Lower lobe of right lung (tissue), 2 donors: ENCODE measurements around the gene RASA4. TPM values are rescaled to one million over a fixed set of nuclear protein-coding genes. Genes with fewer than 3 reads are reported as not detected.
"Not testable (repeated sequence)": the region's sequence is repeated elsewhere in the genome, so short reads cannot be mapped to it uniquely, and the experiment has no call there.

Experiments used
- ATAC-seq, 2 donors: fragments of 200-7000 bp; cut with Tn5 transposase; one replicate each; pipeline ENCODE4 v1.9.1; 2020 to 2022; ENCODE audit warnings: mild to moderate bottlenecking in 2 of 2, moderate library complexity in 2 of 2
- DNase-seq: peaks from one replicate; pipeline ENCODE4 v3.0.0-alpha.2; 2020
- H3K27ac ChIP-seq: fragments of 200-600 bp; one replicate; pipeline ENCODE4 v1.8.0; 2022
- H3K27me3 ChIP-seq: fragments of 200-600 bp; one replicate; pipeline ENCODE4 v1.8.0; 2022; ENCODE audit warnings: low read depth
- H3K36me3 ChIP-seq: fragments of 200-600 bp; one replicate; pipeline ENCODE4 v1.8.0; 2022; ENCODE audit warnings: mild to moderate bottlenecking
- H3K4me1 ChIP-seq: fragments of 200-600 bp; one replicate; pipeline ENCODE4 v1.8.0; 2022
- H3K4me3 ChIP-seq: fragments of 200-600 bp; one replicate; pipeline ENCODE4 v1.8.0; 2022; ENCODE audit warnings: mild to moderate bottlenecking
- H3K9me3 ChIP-seq: fragments of 200-600 bp; one replicate; pipeline ENCODE4 v1.8.0; 2022
- intact Hi-C: fragments of 100-400 bp; cut with DNase I; formaldehyde crosslinking; loops from one replicate; pipeline ENCODE4 v1.11.0; 2022
- long read RNA-seq: library from polyadenylated mRNA; unstranded; transcript quantifications from one replicate; pipeline ENCODE4 v2.0.0, GENCODE V29; 2021
- total RNA-seq: library from RNA; stranded (reverse); fragmentation: NEBNext Ultra II Directional; extraction: Animal tissue kit (Norgen Biotek cat#: 25700); gene quantifications from one replicate; pipeline ENCODE4 v1.2.1, GENCODE V29; 2021
- donor health status: DM: no; HTN: yes; CAD: no; lungs with severe emphysema.

The RASA4 gene
- total RNA-seq, result 47.1 TPM
- long read RNA-seq, full-length matches to known transcripts, result 6 of 20 reads
- long read RNA-seq, partial matches to known transcripts, result 9 of 20 reads
- long read RNA-seq, other reads (novel, unspliced or antisense), result 5 of 20 reads

DNA sequence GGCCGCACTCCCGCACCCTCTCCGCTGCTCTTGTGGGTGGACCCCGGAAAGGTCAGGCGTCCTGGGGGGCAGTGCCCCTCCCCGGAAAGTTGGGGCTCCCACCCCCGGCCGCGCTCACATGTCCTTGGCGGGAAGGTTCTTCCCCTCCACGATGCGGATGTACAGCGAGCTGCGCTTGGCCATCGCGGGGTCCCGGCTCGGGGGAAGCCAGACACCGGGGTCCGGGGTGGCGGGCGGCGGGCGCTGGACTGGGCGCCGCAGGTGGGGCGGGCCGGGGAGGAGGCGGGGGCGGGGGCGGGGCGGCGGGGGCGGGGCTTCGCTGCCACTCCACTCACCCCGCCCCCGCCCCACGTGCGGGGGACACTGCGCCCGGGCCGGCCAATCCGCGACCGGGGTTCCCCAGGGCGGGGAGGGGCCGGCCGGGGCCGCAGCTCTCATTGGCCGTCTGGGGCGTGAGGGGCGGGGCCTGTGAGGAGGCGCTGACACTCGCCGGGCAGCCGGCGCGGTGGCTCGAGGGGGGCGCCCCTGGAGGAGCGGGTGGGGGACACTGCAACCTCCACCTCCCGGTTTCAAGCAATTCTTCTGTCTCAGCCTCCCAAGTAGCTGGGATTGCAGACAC lies at the start of gene RASA4:
TSS of gene RASA4 (minus strand) at position 250 of the 619 bp plus-strand sequence. CDS start at position 183, 67 bp downstream.
- H3K27me3 ChIP-seq, H3K36me3 ChIP-seq, H3K9me3 ChIP-seq, intact Hi-C loops, H3K4me1 ChIP-seq, H3K27ac ChIP-seq: not testable (repeated sequence)
- DNase-seq, result peak; percentile 77
- peak; percentile 95 to 97 for ATAC-seq
- peak within 1 kb of the TSS; percentile 49 for H3K4me3 ChIP-seq

DNA sequence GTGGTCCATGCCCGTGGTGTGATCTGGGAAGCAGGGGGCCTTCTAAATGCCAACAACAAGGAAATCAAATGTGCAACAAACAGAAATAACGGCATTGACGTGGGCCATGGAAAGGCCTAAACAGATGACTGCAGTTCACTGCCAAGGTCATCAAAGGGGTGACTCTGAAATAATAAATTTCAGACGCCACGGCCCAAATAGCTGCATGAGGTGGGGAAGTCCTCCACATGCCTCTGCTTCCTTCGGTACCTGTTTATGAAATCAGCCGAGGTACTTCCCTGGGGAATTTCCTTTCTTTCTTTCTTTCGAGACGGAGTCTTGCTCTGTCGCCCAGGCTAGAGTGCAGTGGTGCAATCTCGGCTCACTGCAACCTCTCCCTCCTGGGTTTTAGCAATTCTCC lies 48.2 kb upstream of the RASA4 start:
- not testable (repeated sequence) for H3K27me3 ChIP-seq

DNA sequence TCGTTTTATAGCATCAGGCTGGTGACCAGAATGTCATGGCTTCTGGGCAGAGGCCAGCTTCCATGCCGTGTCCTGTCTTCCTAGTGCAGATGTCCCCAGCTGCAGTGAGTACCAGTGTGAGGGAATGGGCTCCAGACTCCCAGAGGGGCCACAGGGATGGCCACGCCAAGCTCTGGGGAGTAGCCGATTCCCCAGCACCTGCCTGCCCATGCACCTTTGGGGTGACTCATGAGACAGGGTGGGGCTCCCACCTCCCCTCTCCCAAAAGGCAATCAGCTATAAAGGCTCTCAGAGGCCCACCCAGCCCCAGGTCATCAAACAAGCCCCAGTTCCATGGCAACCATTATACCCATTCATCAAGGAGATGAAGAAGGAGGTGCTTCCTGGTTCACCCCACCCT lies 33.4 kb upstream of the RASA4 start, which contains the start of gene SPDYE2B:
TSS of gene SPDYE2B (plus strand) at position 396 of the 400 bp plus-strand sequence. CDS start 2,030 bp downstream, outside the sequence.
- H3K36me3 ChIP-seq, H3K9me3 ChIP-seq, intact Hi-C loops, H3K4me3 ChIP-seq, H3K4me1 ChIP-seq, DNase-seq, H3K27me3 ChIP-seq, H3K27ac ChIP-seq: not testable (repeated sequence)
- peak in 1 of 2 donors; percentile 56 for ATAC-seq

More for the DNA sequence above, 48.2 kb upstream of the RASA4 start:
- H3K4me3 ChIP-seq, H3K4me1 ChIP-seq, intact Hi-C loops, H3K27ac ChIP-seq, H3K9me3 ChIP-seq, H3K36me3 ChIP-seq, ATAC-seq: not testable (repeated sequence)
- peak; percentile 5 for DNase-seq

DNA sequence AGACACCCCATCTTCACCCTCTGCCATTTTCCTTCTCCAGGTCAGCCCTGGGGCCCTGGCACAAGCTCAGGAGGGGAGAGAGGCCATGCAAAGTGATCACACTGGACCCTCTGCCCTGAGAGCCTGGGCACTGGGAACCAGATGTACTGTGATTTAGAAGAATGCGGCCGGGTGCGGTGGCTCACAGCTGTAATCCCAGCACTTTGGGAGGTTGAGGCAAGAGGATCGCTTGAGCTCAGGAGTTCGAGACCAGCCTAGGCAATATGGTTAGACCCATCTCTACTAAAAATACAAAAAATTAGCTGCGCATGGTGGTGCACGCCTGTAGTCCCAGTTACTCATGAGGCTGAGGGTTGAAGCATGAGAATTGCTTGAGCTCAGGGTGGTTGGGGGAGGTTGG lies 31.3 kb upstream of the RASA4 start:
- H3K4me1 ChIP-seq, H3K36me3 ChIP-seq, H3K27me3 ChIP-seq, H3K4me3 ChIP-seq, H3K27ac ChIP-seq, intact Hi-C loops, H3K9me3 ChIP-seq: not testable (repeated sequence)
- DNase-seq, result peak; percentile 37
- peak in 1 of 2 donors; percentile 25 for ATAC-seq

DNA sequence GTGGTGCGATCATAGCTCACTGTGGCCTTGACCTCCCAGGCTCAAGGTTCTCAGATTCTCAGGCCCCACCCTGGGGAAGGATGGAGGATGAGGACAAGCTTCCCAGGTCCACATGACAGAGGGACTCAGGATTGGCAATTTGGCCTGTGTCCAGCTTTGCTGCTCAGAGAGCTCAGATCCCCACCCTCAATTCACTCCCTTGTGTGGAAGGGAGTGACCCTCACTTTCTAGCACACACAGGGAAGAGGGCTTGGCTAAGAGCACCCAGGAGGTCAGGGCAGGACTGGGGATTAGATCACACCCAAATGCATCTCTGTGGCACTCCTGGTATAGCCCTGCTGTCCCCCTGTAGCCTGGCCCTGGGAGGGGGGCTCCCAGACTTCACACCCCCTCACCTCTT lies 26.8 kb upstream of the RASA4 start:
- H3K4me3 ChIP-seq, ATAC-seq, intact Hi-C loops: not testable (repeated sequence)

DNA sequence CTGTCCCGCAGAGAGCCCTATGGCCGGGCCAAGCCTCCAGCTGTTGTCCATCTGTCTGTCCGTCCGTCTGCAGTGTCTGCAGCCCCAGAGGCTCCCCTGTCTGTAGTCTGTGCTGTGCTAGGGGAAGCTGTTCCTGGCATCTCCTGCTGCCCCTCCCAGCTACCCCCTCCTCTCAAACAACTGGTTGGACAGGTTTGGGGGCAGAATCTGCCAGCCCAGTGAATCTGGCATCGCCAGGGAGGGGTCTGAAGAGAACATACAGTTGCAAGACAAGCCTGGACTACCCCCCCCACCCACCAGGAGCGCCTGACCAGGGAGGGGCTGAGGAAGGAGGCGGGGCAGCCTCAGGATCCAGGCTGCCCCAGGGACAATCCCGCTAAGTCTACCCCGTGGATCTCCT lies 26.1 kb upstream of the RASA4 start, which contains the start of gene UPK3BL1:
TSS of gene UPK3BL1 (minus strand) at position 101 of the 400 bp plus-strand sequence. CDS start at position 51, 50 bp downstream.
- H3K4me1 ChIP-seq, H3K27ac ChIP-seq, DNase-seq, intact Hi-C loops, H3K36me3 ChIP-seq, H3K4me3 ChIP-seq, H3K9me3 ChIP-seq, H3K27me3 ChIP-seq: not testable (repeated sequence)
- peak; percentile 41 to 44 for ATAC-seq

More for the DNA sequence above, 26.8 kb upstream of the RASA4 start:
- H3K9me3 ChIP-seq, H3K27me3 ChIP-seq, H3K4me1 ChIP-seq, DNase-seq, H3K36me3 ChIP-seq, H3K27ac ChIP-seq: not testable (repeated sequence)

DNA sequence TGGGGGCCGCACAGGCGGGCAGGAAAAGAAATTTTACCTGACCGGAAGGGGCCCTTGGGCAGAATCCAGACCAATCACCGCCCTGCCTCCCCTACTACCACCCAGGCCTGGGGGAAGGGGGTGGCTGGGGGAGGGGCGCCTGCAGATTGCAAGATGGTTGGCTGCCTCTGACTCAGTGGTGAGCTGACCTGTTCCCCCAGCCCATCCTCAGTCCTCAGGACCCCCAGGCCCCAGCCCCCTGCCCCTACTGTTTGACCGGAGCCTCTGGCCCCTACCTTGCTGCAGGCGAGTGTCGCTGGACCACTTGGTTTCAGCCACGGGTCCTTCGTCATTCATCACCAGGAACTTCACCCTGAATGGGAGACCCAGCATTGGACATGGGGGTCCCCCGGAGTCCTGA lies 22.3 kb upstream of the RASA4 start:
- H3K4me3 ChIP-seq, intact Hi-C loops, H3K9me3 ChIP-seq, H3K27ac ChIP-seq, H3K4me1 ChIP-seq, H3K27me3 ChIP-seq, H3K36me3 ChIP-seq: not testable (repeated sequence)
- ATAC-seq, result peak; percentile 4 to 26
- DNase-seq, result peak; percentile 38

DNA sequence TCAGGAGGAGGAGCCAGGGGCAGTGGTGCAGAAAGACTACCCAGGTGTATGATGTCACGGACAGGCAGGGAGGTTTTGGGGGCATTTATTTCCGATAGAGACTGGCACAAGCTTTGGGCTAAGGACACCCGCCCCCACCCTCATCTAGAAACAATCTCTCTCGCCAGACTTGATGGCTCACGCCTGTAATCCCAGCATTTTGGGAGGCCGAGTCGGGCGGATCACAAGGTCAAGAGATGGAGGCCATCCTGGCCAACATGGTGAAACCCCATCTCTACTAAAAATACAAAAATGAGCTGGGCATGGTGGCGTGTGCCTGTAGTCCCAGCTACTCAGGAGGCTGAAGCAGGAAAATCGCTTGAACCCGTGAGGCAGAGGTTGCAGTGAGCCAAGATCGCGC lies 20.4 kb upstream of the RASA4 start:
- H3K4me3 ChIP-seq, H3K36me3 ChIP-seq, H3K4me1 ChIP-seq, H3K27me3 ChIP-seq, intact Hi-C loops, ATAC-seq, H3K27ac ChIP-seq, H3K9me3 ChIP-seq: not testable (repeated sequence)
- DNase-seq, result peak; percentile 30

DNA sequence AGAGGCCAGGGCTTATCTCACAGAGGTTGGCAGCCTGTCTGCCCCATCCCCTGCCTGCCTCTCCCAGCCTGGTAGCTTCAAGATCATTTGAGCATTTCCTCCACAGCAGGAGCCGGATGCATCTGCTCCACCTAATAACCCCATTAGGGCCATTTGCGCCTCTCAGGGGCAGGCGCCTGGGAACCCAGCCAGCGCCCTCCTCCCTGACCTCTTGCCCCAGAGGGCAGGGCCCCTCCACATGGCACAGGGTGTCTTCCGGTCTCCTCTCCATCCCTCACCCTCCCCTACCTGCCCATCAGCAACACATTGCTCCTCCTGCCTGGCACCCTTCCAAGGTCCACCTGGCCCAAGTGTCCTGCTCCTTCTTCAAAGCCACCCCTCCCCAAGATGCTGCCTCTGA lies 18.8 kb upstream of the RASA4 start:
- intact Hi-C loops, H3K9me3 ChIP-seq, DNase-seq, H3K36me3 ChIP-seq, H3K27me3 ChIP-seq, H3K4me3 ChIP-seq, H3K4me1 ChIP-seq, H3K27ac ChIP-seq: not testable (repeated sequence)
- ATAC-seq, result peak in 1 of 2 donors; percentile 0

DNA sequence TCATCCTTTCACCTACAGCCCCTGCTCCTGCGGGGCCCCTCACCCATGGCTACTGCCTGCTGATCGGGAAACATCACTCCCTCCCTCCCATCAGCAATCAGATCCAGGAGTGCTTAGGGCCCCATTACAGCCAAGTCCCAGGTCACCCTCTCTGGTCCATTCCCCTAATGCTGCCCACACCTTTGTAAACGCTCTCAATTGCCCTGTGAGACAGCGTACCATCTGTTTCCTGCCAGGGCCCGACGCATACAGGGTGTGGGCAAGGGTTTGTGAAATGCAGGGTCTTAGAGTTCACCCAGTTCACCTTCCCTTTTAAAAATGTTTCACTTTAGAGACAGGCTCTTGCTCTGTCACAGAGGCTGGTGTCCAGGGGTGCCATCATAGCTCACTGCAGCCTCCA lies 17.7 kb upstream of the RASA4 start:
- H3K9me3 ChIP-seq, H3K4me1 ChIP-seq, H3K36me3 ChIP-seq, intact Hi-C loops, H3K27me3 ChIP-seq, H3K4me3 ChIP-seq, H3K27ac ChIP-seq, ATAC-seq: not testable (repeated sequence)
- peak; percentile 23 for DNase-seq

DNA sequence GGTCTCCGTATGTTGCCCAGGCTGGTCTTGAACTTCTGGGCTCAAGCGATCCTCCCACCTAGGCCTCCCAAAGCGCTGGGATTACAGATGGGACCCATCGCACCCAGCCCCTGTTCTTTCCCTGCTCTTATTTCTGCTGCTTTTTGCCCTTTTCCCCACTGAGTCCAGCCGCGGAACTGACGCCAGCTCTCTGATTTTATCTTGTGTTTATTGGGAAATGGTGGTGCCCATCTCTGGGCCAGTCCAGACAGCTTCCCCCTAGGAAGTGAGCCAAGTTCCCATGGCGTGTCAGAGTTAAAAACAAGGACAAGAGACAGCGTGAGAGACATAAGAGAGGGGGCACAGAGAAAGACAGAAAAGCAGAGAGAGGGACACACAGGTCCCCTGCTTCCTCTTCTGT lies 14.1 kb upstream of the RASA4 start:
- DNase-seq (peak; percentile 44), ATAC-seq (peak; percentile 29 to 46)
- H3K4me3 ChIP-seq, H3K9me3 ChIP-seq, intact Hi-C loops, H3K4me1 ChIP-seq, H3K36me3 ChIP-seq, H3K27ac ChIP-seq, H3K27me3 ChIP-seq: not testable (repeated sequence)

DNA sequence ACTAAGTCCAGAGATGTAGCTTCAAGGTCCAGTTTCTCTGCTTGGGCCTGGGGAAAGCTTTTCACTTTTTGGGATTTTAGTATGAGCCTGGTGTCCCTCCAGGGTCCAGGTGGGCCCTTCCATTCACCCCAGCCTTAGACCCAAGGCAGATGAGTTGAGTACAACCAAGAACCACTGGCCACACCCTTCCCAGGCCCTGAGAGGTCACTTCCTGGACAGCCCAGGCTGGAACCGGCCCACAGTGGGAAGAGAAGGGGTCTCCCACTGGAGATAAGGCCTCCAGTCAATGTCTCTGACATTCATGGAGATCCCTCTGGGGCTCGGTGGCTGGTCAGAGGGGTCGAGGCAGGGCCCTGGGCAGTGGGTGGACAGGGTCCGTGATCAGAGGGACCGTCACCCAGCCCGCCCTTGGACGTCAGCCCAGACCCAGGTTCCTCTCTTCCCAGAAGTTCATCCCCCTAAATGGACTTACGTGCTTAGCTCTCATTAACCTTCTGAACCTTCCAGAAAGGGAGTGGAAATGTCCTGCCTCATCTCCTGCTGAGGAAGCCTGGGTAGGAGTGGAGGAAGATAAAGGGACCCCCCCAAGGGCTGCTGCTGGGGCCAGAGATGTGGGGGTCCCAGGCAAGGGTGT lies 10.8 kb upstream of the RASA4 start:
- H3K27me3 ChIP-seq, H3K4me1 ChIP-seq: not testable (repeated sequence)
- peak; percentile 19 to 22 for ATAC-seq

DNA sequence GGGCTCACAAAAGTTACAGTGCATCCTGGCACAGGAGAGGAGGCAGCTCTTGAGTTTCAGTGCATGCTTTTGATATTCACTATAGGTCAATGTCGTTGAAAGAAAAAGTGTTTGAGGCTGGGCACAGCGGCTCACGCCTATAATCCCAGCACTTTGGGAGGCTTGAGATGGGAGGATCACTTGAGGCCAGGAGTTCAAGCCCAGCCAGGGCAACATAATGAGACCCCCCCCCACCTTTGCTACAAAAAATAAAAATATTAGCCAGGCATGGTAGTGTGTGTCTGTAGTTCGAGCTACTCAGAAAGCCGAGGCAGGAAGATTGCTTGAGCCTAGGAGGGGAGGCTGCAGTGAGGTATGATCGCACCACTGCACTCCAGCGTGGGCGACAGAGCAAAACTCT lies 1.6 kb upstream of the RASA4 start:
- ATAC-seq, H3K4me3 ChIP-seq, H3K36me3 ChIP-seq, H3K27ac ChIP-seq, DNase-seq, H3K27me3 ChIP-seq, intact Hi-C loops, H3K4me1 ChIP-seq, H3K9me3 ChIP-seq: not testable (repeated sequence)

More for the DNA sequence above, 10.8 kb upstream of the RASA4 start:
- DNase-seq, H3K36me3 ChIP-seq, H3K9me3 ChIP-seq, intact Hi-C loops, H3K27ac ChIP-seq, H3K4me3 ChIP-seq: not testable (repeated sequence)

DNA sequence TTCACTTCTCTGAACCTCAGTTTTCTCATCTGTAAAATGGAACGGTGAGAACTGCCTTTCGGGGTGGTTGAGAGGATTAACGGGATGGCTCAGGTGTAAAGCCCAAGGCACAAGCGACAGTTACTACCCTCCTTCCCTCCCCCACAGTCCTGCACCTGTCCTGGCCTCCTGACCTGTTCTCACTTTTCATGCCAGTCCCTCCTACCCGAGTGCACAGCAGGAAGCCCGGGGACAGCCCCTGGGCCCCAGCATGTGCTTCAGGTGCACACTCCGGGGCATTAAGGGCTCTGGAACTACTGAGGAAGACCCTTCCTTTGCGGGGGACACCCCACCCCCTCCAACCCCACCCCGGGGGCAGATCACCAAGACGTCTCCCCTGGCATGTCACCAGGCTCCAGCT lies 626 bp downstream of the RASA4 start:
- H3K27me3 ChIP-seq, H3K27ac ChIP-seq, H3K9me3 ChIP-seq, intact Hi-C loops, DNase-seq, H3K4me1 ChIP-seq, H3K4me3 ChIP-seq, H3K36me3 ChIP-seq: not testable (repeated sequence)
- ATAC-seq, result peak in 1 of 2 donors; percentile 0
